ENCODE results near the gene C3orf33. TPM values are rescaled to one million over a fixed set of nuclear protein-coding genes. Genes with fewer than 3 reads are reported as not detected.

Gene C3orf33
- total RNA-seq, 4 donors from 2014 or later = 1.8 to 3.7 (median 2.2) TPM

DNA sequence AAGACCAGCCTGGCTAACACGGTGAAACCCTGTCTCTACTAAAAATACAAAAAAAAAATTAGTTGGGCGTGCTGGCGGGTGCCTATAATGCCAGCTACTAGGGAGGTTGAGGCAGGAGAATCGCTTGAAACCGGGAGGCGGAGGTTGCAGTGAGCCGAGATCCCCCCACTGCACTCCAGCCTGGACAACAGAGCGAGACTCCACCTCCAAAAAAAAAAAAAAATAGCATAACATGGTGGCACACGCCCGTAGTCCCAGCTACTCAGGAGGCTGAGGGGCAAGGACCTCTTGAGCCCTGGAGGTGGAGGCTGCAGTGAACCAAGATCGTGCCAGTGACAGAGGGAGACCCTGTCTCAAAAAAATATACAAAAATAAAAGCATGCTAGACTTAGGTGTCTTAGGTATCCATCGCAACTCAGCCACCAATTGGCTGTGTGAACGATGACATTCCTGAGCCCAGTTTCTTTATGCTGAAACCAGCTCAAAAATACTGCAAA, 67.5 kb downstream of the C3orf33 start:
- Histone ChIP-seq H3K36me3 (no peaks in the 10 kb centered on the region), H3K27me3 (peaks cover 11% of the 10 kb centered on the region), H3K9me3 (no peaks in the 10 kb centered on the region), H3K4me1 (peaks cover 6% of the 10 kb centered on the region), H3K27ac (no peak overlapping the region), H3K4me3 (no peak overlapping the region)
- no peak for TF ChIP-seq POLR2A (IDR thresholded peaks at IDR 0.05)
- no peak for TF ChIP-seq POLR2AphosphoS5 (IDR thresholded peaks at IDR 0.05)
- WGBS = 88% methylated on average over 13 of the region's 13 CpGs
- DNase-seq (ENCODE audit: low spot score in 2 of 2) = no peak

DNA sequence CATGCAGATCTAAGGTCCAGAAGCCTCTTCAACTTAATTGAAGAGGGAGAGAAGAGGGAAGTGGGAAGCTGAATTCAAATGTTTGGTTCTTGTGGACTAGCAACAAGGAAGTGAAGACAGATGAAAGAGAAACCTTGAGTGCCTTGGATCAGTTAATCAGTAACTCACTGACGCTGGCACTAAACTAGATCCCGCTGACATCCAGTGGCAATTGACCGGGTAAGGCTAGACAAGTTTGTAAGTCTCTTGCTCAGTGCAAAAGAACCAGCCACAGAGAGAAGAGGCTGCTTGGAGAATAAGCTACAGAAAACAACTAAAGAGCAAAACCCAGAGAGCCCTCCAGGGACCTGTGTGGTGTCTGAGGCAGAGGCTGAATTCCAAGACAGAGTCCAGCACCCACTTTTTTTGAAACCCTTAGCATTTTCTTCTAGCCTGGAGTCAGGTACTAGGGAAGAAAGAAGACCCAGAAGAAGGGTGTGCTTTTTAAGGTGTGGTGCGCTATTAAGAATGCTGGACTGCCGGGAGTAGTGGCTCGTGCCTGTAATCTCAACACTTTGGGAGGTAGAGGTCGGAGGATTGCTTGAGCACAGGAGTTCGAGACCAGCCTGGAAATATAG, 68.1 kb downstream of the C3orf33 start:
- H3K36me3 ChIP-seq = no peaks in the 10 kb centered on the region
- no peak overlapping the region for H3K27ac ChIP-seq
- H3K27me3 ChIP-seq = peaks cover 6% of the 10 kb centered on the region
- H3K4me1 ChIP-seq = no peaks in the 10 kb centered on the region
- WGBS = 68% methylated on average over 8 of the region's 8 CpGs
- H3K9me3 ChIP-seq = no peaks in the 10 kb centered on the region
- TF ChIP-seq, protein P1, sequence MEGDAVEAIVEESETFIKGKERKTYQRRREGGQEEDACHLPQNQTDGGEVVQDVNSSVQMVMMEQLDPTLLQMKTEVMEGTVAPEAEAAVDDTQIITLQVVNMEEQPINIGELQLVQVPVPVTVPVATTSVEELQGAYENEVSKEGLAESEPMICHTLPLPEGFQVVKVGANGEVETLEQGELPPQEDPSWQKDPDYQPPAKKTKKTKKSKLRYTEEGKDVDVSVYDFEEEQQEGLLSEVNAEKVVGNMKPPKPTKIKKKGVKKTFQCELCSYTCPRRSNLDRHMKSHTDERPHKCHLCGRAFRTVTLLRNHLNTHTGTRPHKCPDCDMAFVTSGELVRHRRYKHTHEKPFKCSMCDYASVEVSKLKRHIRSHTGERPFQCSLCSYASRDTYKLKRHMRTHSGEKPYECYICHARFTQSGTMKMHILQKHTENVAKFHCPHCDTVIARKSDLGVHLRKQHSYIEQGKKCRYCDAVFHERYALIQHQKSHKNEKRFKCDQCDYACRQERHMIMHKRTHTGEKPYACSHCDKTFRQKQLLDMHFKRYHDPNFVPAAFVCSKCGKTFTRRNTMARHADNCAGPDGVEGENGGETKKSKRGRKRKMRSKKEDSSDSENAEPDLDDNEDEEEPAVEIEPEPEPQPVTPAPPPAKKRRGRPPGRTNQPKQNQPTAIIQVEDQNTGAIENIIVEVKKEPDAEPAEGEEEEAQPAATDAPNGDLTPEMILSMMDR (IDR thresholded peaks at IDR 0.05) = no peak
- TF ChIP-seq EP300 (IDR thresholded peaks at IDR 0.05) = no peak
- TF ChIP-seq POLR2A (IDR thresholded peaks at IDR 0.05) = no peak
- no peak for TF ChIP-seq POLR2AphosphoS5 (IDR thresholded peaks at IDR 0.05)
- DNase-seq (ENCODE audit: low spot score in 2 of 2) = no peak
- H3K4me3 ChIP-seq = no peak overlapping the region

DNA sequence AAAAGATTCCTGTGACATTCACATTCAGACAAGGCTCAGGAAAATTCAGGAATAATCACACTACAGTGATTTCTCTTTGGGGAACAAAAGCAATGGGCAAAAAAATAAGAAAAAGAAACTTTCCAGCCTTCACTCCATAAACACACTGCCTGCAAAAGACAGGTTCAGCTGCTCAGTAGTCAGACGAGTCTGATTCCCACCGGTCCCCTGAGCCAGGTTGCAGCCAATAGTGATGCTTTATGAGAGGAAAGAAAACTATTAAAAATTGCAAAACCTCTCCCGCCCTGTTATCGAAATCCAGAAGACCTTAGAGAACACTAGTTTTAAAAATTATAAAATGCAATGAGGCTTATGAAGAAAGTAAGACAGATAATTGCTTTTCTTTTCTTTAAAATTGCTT, 69.7 kb downstream of the C3orf33 start:
- Histone ChIP-seq H3K27me3 (no peaks in the 10 kb centered on the region), H3K36me3 (no peaks in the 10 kb centered on the region), H3K4me1 (no peaks in the 10 kb centered on the region), H3K9me3 (no peaks in the 10 kb centered on the region), H3K4me3 (no peak overlapping the region), H3K27ac (no peak overlapping the region)
- DNase-seq (ENCODE audit: low spot score in 2 of 2) = no peak
- TF ChIP-seq EP300 (IDR thresholded peaks at IDR 0.05) (no peak), POLR2A (IDR thresholded peaks at IDR 0.05) (no peak), POLR2AphosphoS5 (IDR thresholded peaks at IDR 0.05) (no peak)
- TF ChIP-seq, protein P1 (IDR thresholded peaks at IDR 0.05) = no peak
- WGBS = 64% methylated on average over 4 of the region's 4 CpGs

DNA sequence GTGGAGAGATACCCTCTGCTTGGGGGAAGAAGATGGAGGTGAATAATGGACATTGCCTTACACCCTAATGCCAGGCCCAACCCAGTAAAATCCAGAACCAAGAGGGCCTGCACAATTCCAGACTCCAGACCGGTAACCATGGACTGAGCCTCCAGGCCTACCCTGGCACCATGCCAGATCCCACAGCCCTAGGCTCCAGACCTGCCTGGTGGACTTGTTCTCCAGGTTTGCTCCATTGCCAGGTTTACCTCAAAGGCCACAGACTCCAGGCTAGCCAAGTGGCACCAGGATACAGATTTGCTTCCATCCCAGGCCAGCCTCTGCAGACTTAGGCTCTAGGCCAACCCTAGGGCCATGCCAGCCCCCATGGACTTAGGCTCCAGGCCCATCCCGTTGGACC, 75.2 kb downstream of the C3orf33 start:
- Histone ChIP-seq H3K9me3 (no peaks in the 10 kb centered on the region), H3K4me3 (no peak overlapping the region), H3K4me1 (no peaks in the 10 kb centered on the region), H3K27ac (no peak overlapping the region), H3K36me3 (no peaks in the 10 kb centered on the region), H3K27me3 (peaks cover 5% of the 10 kb centered on the region)
- TF ChIP-seq, protein P1 (IDR thresholded peaks at IDR 0.05) = no peak
- TF ChIP-seq EP300 (IDR thresholded peaks at IDR 0.05) (no peak), POLR2AphosphoS5 (IDR thresholded peaks at IDR 0.05) (no peak), POLR2A (IDR thresholded peaks at IDR 0.05) (no peak)
- WGBS = 67% methylated on average over 1 of the region's 2 CpGs
- DNase-seq (ENCODE audit: low spot score in 2 of 2) = peak in 1 of 2 donors; percentile 83

DNA sequence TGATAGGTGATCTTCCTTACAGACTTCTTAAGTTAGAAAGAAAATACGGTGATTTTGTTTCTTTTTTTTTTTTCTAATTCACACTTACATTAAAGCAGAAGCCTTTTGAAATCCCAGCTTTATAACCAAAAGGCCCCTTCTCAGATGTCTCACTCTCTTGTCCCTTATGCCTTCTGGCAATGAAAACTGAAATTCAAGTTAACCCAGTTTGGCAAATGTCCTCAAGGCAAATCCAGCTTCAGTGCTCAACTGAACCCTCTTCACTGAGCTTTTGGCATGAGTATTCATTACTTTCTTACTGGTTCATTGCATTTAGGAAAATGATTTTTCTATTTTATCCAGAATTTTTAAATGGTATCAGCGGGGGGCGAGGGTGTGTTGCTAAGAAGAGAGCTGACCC, 78.2 kb downstream of the C3orf33 start:
- H3K4me3 ChIP-seq = no peak overlapping the region
- 70% methylated on average over 3 of the region's 3 CpGs for WGBS
- no peaks in the 10 kb centered on the region for H3K36me3 ChIP-seq
- TF ChIP-seq POLR2AphosphoS5 (IDR thresholded peaks at IDR 0.05) (no peak), EP300 (IDR thresholded peaks at IDR 0.05) (no peak), POLR2A (IDR thresholded peaks at IDR 0.05) (no peak)
- TF ChIP-seq, protein P1 (IDR thresholded peaks at IDR 0.05) = no peak
- no peak for DNase-seq (ENCODE audit: low spot score in 2 of 2)
- no peaks in the 10 kb centered on the region for H3K9me3 ChIP-seq
- peaks cover 5% of the 10 kb centered on the region for H3K27me3 ChIP-seq
- H3K4me1 ChIP-seq = no peaks in the 10 kb centered on the region
- no peak overlapping the region for H3K27ac ChIP-seq
